ENCODE results near the gene AQP3.

AQP3 gene

GRCh38 chr9:33471361-33471760 is 24.0 kb upstream of the AQP3 start:
- no peak overlapping the region for H3K9ac ChIP-seq (ENCODE audit: low read length)
- H3K4me3 ChIP-seq (ENCODE audit: low read length), result no peak overlapping the region
- no peaks in the 10 kb centered on the region for H3K9me3 ChIP-seq (ENCODE audit: control insufficient read depth, low read length)
- peaks cover 29% of the 10 kb centered on the region for H3K4me1 ChIP-seq (ENCODE audit: control insufficient read depth, insufficient read depth, low read length)
- H3K36me3 ChIP-seq (ENCODE audit: control insufficient read depth, insufficient read depth, low read length), result peaks cover 24% of the 10 kb centered on the region
- no peaks in the 10 kb centered on the region for H3K27me3 ChIP-seq (ENCODE audit: control insufficient read depth, insufficient read depth, low read length)

- Histone ChIP-seq H3K4me1 (ENCODE audit: control insufficient read depth, insufficient read depth, low read length) (peaks cover 31% of the 10 kb centered on the region), H3K4me3 (ENCODE audit: low read length) (no peak overlapping the region), H3K9me3 (ENCODE audit: control insufficient read depth, low read length) (no peaks in the 10 kb centered on the region), H3K36me3 (ENCODE audit: control insufficient read depth, insufficient read depth, low read length) (peaks cover 33% of the 10 kb centered on the region), H3K9ac (ENCODE audit: low read length) (no peak overlapping the region), H3K27me3 (ENCODE audit: control insufficient read depth, insufficient read depth, low read length) (no peaks in the 10 kb centered on the region)
Measured at GRCh38 chr9:33469891-33470290, 22.5 kb upstream of the AQP3 start.

GRCh38 chr9:33468797-33469621 is 21.6 kb upstream of the AQP3 start:
- Histone ChIP-seq H3K4me1 (ENCODE audit: control insufficient read depth, insufficient read depth, low read length) (peaks cover 26% of the 10 kb centered on the region), H3K36me3 (ENCODE audit: control insufficient read depth, insufficient read depth, low read length) (peaks cover 34% of the 10 kb centered on the region)

GRCh38 chr9:33468215-33468730 is 20.9 kb upstream of the AQP3 start:
- Histone ChIP-seq H3K4me3 (ENCODE audit: low read length) (no peak overlapping the region), H3K9me3 (ENCODE audit: control insufficient read depth, low read length) (no peaks in the 10 kb centered on the region), H3K36me3 (ENCODE audit: control insufficient read depth, insufficient read depth, low read length) (peaks cover 34% of the 10 kb centered on the region), H3K27me3 (ENCODE audit: control insufficient read depth, insufficient read depth, low read length) (no peaks in the 10 kb centered on the region), H3K4me1 (ENCODE audit: control insufficient read depth, insufficient read depth, low read length) (peaks cover 26% of the 10 kb centered on the region), H3K9ac (ENCODE audit: low read length) (no peak overlapping the region)

More at GRCh38 chr9:33468797-33469621, 21.6 kb upstream of the AQP3 start:
- H3K9ac ChIP-seq (ENCODE audit: low read length), result no peak overlapping the region
- no peaks in the 10 kb centered on the region for H3K9me3 ChIP-seq (ENCODE audit: control insufficient read depth, low read length)
- no peak overlapping the region for H3K4me3 ChIP-seq (ENCODE audit: low read length)
- H3K27me3 ChIP-seq (ENCODE audit: control insufficient read depth, insufficient read depth, low read length), result no peaks in the 10 kb centered on the region

- H3K9me3 ChIP-seq (ENCODE audit: control insufficient read depth, low read length), result no peaks in the 10 kb centered on the region
- no peaks in the 10 kb centered on the region for H3K27me3 ChIP-seq (ENCODE audit: control insufficient read depth, insufficient read depth, low read length)
- H3K9ac ChIP-seq (ENCODE audit: low read length), result no peak overlapping the region
- H3K4me3 ChIP-seq (ENCODE audit: low read length), result no peak overlapping the region
- H3K4me1 ChIP-seq (ENCODE audit: control insufficient read depth, insufficient read depth, low read length), result peaks cover 20% of the 10 kb centered on the region
- peaks cover 38% of the 10 kb centered on the region for H3K36me3 ChIP-seq (ENCODE audit: control insufficient read depth, insufficient read depth, low read length)
Measured at GRCh38 chr9:33467526-33467925, 20.1 kb upstream of the AQP3 start.

- H3K4me3 ChIP-seq (ENCODE audit: low read length), result no peak overlapping the region
- no peak overlapping the region for H3K9ac ChIP-seq (ENCODE audit: low read length)
- H3K36me3 ChIP-seq (ENCODE audit: control insufficient read depth, insufficient read depth, low read length), result peaks cover 45% of the 10 kb centered on the region
- H3K27me3 ChIP-seq (ENCODE audit: control insufficient read depth, insufficient read depth, low read length), result no peaks in the 10 kb centered on the region
- H3K9me3 ChIP-seq (ENCODE audit: control insufficient read depth, low read length), result no peaks in the 10 kb centered on the region
- H3K4me1 ChIP-seq (ENCODE audit: control insufficient read depth, insufficient read depth, low read length), result peaks cover 13% of the 10 kb centered on the region
Measured at GRCh38 chr9:33466565-33467495, 19.4 kb upstream of the AQP3 start.

GRCh38 chr9:33465596-33466564 is 18.5 kb upstream of the AQP3 start:
- Histone ChIP-seq H3K4me3 (ENCODE audit: low read length) (no peak overlapping the region), H3K27me3 (ENCODE audit: control insufficient read depth, insufficient read depth, low read length) (no peaks in the 10 kb centered on the region), H3K9me3 (ENCODE audit: control insufficient read depth, low read length) (no peaks in the 10 kb centered on the region), H3K9ac (ENCODE audit: low read length) (no peak overlapping the region), H3K4me1 (ENCODE audit: control insufficient read depth, insufficient read depth, low read length) (peaks cover 7% of the 10 kb centered on the region), H3K36me3 (ENCODE audit: control insufficient read depth, insufficient read depth, low read length) (peaks cover 49% of the 10 kb centered on the region)

- no peak overlapping the region for H3K9ac ChIP-seq (ENCODE audit: low read length)
- no peaks in the 10 kb centered on the region for H3K9me3 ChIP-seq (ENCODE audit: control insufficient read depth, low read length)
- H3K4me3 ChIP-seq (ENCODE audit: low read length), result no peak overlapping the region
- no peaks in the 10 kb centered on the region for H3K27me3 ChIP-seq (ENCODE audit: control insufficient read depth, insufficient read depth, low read length)
- H3K4me1 ChIP-seq (ENCODE audit: control insufficient read depth, insufficient read depth, low read length), result peaks cover 7% of the 10 kb centered on the region
- peaks cover 49% of the 10 kb centered on the region for H3K36me3 ChIP-seq (ENCODE audit: control insufficient read depth, insufficient read depth, low read length)
Measured at GRCh38 chr9:33465096-33465495, 17.7 kb upstream of the AQP3 start.

- Histone ChIP-seq H3K4me3 (ENCODE audit: low read length) (no peak overlapping the region), H3K9me3 (ENCODE audit: control insufficient read depth, low read length) (no peaks in the 10 kb centered on the region), H3K27me3 (ENCODE audit: control insufficient read depth, insufficient read depth, low read length) (no peaks in the 10 kb centered on the region), H3K9ac (ENCODE audit: low read length) (no peak overlapping the region), H3K4me1 (ENCODE audit: control insufficient read depth, insufficient read depth, low read length) (peaks cover 8% of the 10 kb centered on the region), H3K36me3 (ENCODE audit: control insufficient read depth, insufficient read depth, low read length) (peaks cover 42% of the 10 kb centered on the region)
Measured at GRCh38 chr9:33464045-33464636, 16.7 kb upstream of the AQP3 start.

GRCh38 chr9:33463151-33463550 is 15.8 kb upstream of the AQP3 start:
- H3K4me3 ChIP-seq (ENCODE audit: low read length), result no peak overlapping the region
- H3K36me3 ChIP-seq (ENCODE audit: control insufficient read depth, insufficient read depth, low read length), result peaks cover 37% of the 10 kb centered on the region
- no peaks in the 10 kb centered on the region for H3K27me3 ChIP-seq (ENCODE audit: control insufficient read depth, insufficient read depth, low read length)
- no peak overlapping the region for H3K9ac ChIP-seq (ENCODE audit: low read length)
- peaks cover 18% of the 10 kb centered on the region for H3K4me1 ChIP-seq (ENCODE audit: control insufficient read depth, insufficient read depth, low read length)
- H3K9me3 ChIP-seq (ENCODE audit: control insufficient read depth, low read length), result no peaks in the 10 kb centered on the region

- no peak overlapping the region for H3K4me3 ChIP-seq (ENCODE audit: low read length)
- H3K9ac ChIP-seq (ENCODE audit: low read length), result no peak overlapping the region
- H3K4me1 ChIP-seq (ENCODE audit: control insufficient read depth, insufficient read depth, low read length), result peaks cover 15% of the 10 kb centered on the region
- no peaks in the 10 kb centered on the region for H3K9me3 ChIP-seq (ENCODE audit: control insufficient read depth, low read length)
- H3K27me3 ChIP-seq (ENCODE audit: control insufficient read depth, insufficient read depth, low read length), result no peaks in the 10 kb centered on the region
- H3K36me3 ChIP-seq (ENCODE audit: control insufficient read depth, insufficient read depth, low read length), result peaks cover 26% of the 10 kb centered on the region
Measured at GRCh38 chr9:33461492-33461891, 14.1 kb upstream of the AQP3 start.

Measured in mucosa of stomach (tissue), 1 donor.